GM13977 (cell line): ENCODE results near the gene GPR141.

Experiments used
- DNase-seq: peaks from one replicate; pipeline ENCODE4 v3.0.0; 2012; ENCODE audit warnings: low spot score
- in situ Hi-C: fragments of 300-500 bp; cut with MboI; formaldehyde crosslinking; loops from one replicate; pipeline ENCODE4 v1.12.0; 2022; ENCODE audit warnings: low sequenced_read_pairs, low pct_unique_long_range_greater_than_20kb, mixed read lengths, inconsistent platforms; ENCODE audit not compliant: unreplicated experiment
- TF ChIP-seq, protein P1 (sequence below): IDR thresholded peaks from 2 replicates; pipeline ENCODE4 v1.5.1; 2012; ENCODE audit warnings: mild to moderate bottlenecking, control low read depth; ENCODE audit not compliant: insufficient read depth; ENCODE audit errors: extremely low read depth, missing control alignments

The GPR141 gene

DNA sequence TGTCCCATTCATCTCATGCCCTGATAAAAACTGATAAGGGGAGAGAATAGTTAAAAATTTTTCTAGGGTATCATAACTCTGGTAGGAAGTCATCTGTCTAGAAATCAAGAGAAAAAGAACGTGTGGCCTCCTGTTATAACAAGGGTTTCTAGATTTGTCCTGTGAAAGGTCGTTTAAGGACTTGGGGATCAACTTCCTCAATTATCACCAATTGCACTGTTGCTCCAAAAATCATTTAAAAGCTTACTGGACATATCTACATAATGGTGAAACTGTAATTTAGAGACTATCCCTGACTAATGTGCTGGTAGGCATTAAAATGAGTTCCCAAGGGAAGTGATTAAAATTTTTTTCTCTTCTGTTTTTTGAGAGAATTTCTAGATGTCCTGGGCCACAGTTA lies 58.2 kb downstream of the GPR141 start:
- in situ Hi-C loops = no loop called here
- DNase-seq = no peak
- TF ChIP-seq, protein P1, sequence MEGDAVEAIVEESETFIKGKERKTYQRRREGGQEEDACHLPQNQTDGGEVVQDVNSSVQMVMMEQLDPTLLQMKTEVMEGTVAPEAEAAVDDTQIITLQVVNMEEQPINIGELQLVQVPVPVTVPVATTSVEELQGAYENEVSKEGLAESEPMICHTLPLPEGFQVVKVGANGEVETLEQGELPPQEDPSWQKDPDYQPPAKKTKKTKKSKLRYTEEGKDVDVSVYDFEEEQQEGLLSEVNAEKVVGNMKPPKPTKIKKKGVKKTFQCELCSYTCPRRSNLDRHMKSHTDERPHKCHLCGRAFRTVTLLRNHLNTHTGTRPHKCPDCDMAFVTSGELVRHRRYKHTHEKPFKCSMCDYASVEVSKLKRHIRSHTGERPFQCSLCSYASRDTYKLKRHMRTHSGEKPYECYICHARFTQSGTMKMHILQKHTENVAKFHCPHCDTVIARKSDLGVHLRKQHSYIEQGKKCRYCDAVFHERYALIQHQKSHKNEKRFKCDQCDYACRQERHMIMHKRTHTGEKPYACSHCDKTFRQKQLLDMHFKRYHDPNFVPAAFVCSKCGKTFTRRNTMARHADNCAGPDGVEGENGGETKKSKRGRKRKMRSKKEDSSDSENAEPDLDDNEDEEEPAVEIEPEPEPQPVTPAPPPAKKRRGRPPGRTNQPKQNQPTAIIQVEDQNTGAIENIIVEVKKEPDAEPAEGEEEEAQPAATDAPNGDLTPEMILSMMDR = no peak

DNA sequence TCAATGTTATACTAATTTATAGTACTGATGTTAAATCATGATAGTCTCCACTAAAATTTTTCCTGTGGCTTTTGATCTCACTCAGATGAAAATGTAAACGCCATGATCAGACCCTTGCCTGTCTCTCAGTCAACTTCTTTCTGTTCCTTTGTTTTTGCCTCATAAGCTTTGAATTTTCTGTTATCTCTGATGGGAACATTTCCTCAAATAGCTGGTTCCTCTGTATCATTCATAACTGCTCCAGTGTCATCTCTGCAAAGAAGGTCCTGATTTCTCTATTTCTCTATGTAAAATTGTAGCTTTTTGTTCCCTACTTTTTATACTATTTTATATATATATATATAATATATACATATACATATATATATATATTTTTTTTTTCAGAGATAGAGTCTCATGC lies 67.5 kb downstream of the GPR141 start:
- in situ Hi-C loops = no loop called here
- TF ChIP-seq, protein P1 = no peak
- DNase-seq = no peak

DNA sequence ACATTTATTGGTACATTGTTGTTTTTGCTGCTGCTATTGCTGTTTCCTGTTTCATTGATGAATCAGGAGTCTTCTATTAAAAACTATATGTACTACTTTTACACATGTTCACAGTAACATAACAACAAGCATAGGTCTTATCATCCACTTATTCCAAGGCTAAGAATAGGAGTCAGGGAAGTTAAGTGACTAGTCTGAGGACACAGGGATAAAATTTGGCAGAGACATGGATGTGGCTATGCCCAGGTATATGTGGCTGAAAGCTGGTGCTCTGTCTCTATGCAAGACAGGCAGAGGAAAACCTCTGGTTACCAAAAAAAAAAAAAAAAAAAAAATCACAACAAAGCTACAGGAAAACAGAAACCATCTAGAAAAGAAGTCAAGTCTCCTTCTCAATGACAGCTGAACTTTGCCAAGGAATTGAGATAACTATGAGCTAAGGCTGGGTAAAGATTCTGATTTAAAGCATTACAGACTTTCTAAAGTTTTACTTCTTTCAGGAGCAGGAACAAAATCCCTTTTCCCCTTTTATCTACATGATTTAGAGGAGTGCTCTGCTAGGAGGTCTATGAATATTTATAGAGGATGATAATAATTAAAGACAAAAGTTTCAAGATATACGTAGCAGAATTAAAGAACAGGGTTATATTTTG lies 70.0 kb downstream of the GPR141 start:
- DNase-seq = no peak
- in situ Hi-C loops = no loop called here

DNA sequence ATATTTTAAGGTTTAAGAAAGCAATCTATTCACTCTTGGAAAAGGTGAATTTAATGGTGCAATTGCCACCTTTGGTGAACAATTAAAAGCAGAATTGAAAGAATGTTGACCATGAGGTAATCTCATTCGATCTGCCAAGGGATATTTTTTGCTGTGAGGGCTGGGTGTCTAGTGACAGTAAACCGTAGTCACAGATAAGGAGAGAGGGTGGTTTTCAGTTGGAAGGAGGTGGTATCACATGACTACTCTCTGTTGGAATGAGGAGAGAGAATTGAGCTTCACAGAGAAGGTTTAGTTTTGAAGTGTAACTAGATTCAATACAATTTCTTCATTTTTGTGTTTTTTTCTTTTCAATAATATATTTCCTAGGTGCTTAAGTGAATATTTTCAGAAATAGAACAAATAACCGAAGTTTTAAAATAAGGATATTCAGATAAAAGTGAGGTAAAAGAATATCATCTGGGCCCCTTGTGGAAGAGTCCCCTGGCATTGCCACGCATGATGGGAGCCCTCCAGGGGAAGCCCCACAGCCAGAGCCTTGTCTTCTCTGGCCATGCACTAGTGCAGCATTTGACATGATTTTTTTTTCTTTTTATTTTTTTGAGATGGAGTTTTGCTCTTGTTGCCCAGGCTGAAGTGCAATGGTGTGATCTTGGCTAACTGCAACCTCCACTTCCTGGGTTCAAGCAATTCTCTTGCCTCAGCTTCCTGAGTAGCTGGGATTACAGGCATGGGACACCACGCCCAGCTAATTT lies 73.4 kb downstream of the GPR141 start:
- TF ChIP-seq, protein P1 = no peak
- in situ Hi-C loops = no loop called here
- no peak for DNase-seq

More for the DNA sequence above, 70.0 kb downstream of the GPR141 start:
- TF ChIP-seq, protein P1 = no peak

DNA sequence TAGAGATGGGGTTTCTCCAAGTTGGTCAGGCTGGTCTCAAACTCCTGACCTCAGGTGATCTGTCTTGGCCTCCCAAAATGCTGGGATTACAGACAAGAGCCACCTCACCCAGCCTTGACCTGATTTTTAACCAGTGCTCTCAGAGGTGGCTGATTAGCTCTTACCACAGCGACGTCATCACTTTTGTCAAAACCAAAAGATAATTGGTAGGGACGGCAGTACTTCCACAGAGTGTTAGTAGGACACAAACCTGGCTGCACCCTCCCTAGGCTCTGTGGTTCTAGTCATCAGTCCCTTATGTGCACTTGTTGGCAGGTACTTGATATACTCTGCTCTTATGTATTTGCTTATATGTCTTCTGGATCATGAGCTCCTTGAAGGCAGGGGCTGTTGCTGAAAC lies 74.0 kb downstream of the GPR141 start:
- TF ChIP-seq, protein P1 = no peak
- in situ Hi-C loops = no loop called here
- no peak for DNase-seq

DNA sequence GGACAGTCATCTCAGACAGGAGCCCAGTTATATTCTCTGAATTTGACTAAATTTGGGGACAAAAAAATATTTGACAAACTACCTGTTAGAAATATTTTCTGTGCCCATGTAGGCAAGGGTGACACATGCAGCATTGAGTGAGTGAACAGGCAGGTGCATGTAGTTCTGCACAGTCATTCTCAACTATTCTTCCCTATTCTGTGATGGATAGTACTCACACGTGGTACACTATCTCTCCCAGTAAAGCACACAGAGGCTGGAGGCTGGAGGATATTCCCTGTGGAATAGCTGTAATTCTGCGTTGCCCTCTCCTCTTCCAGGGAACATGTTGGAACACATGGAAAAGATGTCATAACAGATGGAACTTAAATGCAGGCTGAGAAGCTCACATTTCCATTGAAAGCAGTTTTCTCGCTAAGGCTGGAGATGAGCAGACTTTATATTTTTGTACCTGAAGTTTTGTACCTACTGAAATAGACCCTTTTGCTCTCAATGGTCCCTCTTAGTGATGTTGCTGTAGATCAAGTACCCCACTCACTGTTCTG lies 75.0 kb downstream of the GPR141 start:
- TF ChIP-seq, protein P1 = no peak
- in situ Hi-C loops = no loop called here
- no peak for DNase-seq
